HG02852 (cell line): Measurements from ENCODE around the gene RIPK4.

Experiments
- ATAC-seq: cut with Tn5 transposase; IDR thresholded peaks from one replicate; pipeline ENCODE4 v1.9.1; 2021; ENCODE audit warnings: mild to moderate bottlenecking, moderate library complexity; ENCODE audit not compliant: unreplicated experiment

Gene RIPK4

GRCh38 chr21:41766883-41767605 lies at the start of gene RIPK4:
Gene RIPK4 (minus strand): TSS chr21:41767052. CDS start chr21:41767041, 11 bp downstream.
- no peak for ATAC-seq

DNA sequence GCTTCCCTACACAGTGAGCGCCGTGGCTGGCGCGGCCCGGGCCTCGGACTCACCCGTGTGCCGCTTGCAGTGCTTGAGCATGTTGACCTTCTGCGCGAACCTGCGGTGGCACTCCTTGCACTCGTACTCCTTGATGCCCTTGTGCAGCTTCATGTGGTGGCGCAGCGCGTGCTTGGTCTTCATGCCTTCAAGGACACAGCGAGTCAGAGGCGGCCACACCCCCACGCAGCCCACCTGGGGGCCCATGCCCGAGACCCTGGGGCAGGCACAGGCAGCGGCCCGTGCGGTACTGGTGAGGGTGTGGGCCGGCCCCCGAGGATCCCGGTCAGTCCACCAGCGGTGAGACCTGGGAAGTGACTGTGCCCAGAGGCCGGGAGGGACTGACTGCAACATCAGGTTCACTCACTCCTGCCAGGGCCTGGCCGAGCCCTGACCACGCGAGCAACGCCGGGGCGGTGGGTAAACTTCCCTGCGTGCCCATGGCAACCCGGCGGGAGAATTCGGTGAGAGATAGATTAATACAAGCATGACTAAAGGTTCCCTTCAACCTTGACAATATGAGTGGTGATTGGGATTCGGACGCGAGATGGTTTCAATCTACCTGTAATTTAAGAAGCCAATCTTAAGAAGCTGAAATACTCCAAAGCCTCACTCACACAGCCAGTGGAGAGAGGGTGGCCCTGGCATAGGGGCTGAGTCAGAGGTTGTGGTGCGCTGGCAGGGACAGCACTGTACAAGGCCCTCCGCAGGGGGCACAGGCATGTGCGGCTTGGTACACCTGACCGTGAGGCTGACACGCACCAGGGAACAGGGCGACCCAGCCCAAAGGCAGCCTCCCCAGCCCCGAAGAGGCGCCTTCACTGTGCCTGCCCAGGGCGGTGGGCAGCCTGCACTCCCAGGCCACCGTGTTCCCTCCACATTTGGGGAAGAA lies 49.1 kb upstream of the RIPK4 start:
- ATAC-seq: no peak

DNA sequence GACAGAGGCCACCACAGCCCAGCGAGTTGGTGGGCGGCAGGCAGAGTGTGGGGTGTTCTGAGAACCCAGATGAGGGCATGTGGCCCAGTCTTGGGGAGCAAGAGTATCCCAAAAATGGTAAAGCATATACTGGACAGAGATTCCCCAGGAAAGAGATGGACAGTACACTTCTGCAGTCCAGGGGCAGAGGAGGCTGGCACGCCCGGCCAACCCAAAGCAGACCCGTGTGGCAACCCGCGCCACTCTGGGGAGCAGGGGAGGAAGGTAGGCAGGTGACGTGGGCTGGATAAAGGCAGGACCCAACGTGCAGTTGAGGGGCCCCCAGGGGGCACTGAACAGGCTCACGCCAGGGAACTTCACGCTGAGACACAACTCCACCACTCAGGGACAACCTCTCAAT lies 46.4 kb upstream of the RIPK4 start:
- ATAC-seq: no peak

DNA sequence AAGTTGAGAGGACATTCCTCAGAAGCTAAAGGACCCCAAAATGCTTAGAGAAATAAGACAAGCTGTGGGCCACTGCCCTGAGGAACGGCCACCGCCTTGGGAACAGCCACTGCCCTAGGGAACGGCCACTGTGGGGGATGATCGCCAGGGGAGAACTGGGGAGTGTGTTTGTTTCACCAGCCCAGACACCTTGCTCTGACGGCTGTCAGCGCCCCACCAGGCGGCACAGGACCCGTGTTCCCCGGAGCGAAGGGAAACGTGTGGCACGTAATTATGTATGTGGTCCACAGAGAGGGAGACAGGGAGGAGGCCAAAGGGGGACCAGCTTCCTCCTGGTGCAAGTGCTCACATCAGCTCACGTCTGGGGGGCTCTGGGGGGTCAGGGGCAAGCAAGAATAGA lies 45.8 kb upstream of the RIPK4 start:
- no peak for ATAC-seq

- ATAC-seq: no peak
These were observed 43.7 kb upstream of the RIPK4 start for GRCh38 chr21:41810597-41810932.

DNA sequence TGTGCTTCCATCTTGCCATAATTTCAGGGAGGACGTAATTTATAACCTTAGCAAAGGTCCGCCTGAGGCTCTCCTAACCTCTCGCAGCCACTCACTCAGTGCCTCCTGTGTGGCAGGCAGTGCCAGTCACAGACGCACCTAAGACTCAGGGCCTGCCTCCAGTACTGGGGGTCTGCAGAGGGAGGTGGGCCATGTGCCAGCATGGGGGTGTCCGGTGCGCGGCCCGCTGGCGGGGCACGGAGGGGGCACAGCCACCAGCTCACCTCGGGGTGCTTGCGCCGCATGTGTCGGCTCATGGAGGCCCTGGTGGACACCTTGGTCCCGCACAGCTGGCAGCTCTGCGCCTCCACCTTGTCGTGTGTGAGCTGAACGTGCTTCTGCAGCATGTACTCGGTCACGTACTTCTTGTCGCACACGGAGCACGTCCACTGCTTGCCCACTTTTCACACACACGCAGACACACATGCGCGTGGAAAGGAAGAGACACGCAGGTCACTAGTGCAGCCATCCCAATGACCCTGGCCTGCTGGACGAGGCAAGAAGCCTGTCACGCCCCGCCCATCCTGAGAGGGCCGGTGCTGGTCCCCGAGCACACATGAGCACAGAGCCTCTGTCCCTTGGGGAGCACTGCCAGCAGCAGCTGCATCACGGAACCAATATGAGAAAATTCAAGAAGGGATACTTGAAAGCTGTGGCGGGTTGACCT lies 43.2 kb upstream of the RIPK4 start:
- ATAC-seq: no peak

- ATAC-seq: no peak
These were observed 42.0 kb upstream of the RIPK4 start for GRCh38 chr21:41808846-41809245.

DNA sequence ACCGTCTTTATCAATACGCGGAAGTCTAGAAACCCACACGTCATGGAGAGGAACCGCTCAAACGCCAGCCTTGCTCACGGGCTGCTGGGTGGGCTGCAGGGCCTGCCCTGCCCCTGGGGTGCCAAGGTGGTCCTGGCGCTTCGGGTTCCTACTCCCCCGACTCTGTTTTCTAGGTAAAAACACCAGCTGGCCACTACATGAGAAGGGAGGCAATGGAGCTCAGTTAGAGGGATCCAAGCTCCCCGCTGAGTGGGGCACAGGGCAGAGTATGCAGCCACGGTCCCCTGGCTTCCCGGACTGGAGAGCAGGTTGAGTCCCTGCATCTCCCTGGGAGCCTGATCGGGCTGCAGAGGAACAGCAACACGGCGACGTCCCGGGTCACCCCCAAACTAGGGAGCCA lies 41.2 kb upstream of the RIPK4 start:
- ATAC-seq: no peak

DNA sequence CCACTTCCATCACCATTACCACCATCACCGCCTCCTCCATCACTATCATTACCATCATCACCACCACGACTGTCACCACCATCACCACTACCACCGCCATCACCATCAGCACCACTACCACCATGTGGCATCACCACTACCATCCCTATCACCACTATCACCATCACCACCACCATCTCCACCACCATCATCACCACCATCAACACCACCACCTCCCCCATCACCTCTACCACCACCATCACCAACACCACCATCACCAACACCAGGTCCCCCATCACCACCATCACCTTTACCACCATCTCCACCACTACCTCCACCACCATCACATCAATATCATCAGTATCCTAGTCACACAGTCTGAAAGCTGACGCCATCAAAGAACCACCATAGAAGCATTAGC lies 39.9 kb upstream of the RIPK4 start:
- ATAC-seq: no peak

GRCh38 chr21:41805643-41806042 lies 38.8 kb upstream of the RIPK4 start:
- ATAC-seq: no peak

DNA sequence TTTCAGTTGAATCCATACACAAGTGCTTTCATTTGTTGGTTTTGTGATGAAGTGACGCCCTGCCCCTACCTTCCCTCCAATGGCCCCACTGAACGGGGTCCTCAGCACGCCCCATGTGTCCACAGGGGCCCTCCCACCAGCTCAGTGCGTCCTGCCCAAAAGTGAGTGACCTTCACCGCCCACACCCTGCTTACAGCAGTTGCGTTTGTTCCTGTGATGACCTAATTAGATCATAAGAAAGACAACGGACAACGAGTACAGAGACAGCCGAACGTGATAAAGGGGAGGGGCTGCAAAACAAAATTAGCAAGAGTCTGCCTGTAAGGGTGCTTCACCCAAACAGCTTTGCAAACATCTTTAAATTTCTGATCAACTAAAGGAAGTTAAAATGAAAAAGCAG lies 38.2 kb upstream of the RIPK4 start:
- ATAC-seq: no peak

GRCh38 chr21:41804381-41804780 lies 37.5 kb upstream of the RIPK4 start:
- no peak for ATAC-seq

- ATAC-seq: no peak
These were observed 36.5 kb upstream of the RIPK4 start for GRCh38 chr21:41803316-41803715.

DNA sequence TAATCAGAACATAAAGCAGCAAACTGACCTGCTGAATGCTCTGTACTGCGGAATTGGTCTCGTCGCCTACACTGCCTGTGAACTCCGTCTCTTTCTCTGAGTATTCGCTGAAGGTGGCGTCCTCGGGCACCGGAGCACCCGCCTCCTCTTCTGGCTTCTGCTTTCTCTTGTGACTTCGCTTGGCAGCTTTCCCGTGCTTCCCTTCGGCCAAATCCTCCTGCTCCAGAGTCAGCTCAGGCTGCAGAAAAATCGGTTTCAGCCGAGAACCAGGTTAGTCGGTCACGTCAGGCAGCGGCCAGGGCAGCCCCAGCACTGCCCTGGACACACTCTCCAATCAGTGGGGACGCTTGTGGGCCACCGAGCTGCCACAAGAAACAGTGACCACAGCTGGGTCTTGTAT lies 35.8 kb upstream of the RIPK4 start:
- ATAC-seq: no peak

- ATAC-seq: no peak
These were observed 35.3 kb upstream of the RIPK4 start for GRCh38 chr21:41802198-41802584.

DNA sequence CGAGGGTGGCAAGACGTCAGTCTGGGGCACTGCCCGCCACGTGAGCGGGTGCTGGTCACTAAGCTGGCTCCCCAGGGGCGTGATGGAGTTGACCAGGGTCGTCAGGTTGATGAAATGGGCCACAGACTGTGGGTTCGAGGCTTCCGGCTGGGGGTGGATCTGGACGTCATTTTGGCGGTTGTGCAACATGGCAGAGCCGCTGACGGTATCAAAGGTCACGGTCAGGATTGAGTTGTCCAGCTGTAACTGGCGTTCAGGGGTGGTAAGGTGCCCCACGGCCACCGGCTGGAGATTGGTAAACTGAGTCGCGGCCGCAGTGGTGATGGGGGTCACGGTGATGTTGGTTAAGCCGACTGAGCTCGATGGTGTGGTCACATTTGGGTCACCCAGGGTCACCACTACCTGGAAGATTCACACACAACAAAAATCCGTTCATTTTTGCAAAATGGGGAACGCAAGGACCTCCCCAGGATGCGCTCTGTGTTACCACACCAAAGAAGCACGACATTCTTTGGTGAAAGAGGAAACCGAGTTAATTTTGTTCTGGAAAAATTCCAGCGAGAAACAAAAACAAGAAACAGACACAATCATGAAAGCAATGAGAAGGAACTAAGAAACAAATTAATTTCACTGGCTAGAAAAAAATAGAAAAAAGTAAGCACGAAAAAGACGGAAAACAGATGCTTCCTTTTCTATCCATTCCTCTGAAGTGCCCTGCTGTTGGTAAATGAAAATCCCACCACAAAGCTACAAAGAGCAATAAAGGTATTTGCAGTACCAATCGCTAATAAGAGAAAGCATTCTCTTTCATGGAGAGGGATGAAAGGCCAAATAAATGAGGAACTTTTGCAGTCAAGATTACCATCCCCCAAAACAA lies 34.7 kb upstream of the RIPK4 start:
- ATAC-seq: no peak

DNA sequence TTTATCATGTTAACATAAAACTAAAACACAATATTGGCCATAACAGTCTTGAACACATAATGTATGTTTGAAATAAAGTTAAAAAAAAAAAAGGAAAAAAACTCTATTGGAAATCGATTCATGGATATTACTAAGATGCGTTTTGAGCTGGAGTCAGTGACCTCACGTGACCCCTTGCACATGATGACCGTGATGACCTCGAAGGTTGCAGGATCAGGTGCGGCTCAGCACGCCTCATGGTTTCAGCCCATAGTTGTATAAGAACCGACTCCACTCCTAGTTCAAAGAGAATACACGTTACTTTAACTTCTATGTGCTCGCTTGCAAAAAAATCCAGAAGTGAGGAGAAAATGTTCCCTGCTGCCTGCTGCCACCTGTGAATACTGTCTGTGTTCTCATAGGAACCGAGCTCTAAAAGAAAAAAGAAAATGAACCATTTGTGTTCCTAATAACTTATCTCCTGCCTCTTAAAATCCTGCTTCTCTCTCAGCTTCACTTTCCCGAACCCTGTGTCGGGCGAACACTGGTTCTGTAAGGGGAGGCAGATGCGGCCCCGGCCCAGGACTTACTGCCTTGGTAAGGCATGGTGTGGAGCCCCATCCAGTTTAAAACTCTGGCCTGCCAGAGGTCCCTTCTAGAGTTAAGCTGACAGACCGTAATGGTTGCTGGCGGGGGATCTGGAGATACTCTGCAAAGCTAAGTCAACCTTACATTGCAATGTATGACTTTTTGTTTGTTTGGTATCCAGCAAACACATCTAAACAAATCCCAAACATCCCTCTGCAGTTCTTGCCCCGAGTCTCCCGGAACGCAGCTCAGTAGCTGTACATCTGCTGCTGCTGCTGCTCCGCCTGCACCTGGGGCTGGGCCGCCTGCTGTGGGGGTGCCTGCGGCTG lies 33.8 kb upstream of the RIPK4 start:
- no peak for ATAC-seq

GRCh38 chr21:41799763-41800162 lies 32.9 kb upstream of the RIPK4 start:
- no peak for ATAC-seq

DNA sequence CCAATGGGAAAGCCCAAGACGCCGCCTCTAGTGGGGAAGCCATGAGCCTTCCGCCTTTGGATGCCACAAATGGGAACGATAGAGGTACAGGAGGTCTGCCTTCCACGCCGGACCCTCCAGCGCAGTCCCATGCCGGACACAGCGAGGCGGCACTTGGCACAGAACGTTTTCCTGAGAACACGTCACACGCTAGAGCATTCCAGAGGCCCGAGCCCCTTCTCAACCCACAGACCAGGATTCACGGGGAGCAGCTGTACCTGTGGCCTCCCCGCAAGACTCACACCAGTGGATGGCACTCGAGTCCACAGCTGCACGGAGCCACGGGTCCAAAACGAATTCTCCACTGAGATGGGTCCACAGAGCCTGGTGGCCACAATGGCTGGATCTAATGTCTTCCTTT lies 31.5 kb upstream of the RIPK4 start:
- no peak for ATAC-seq
